ENCODE data around the gene BIN1.

DNA sequence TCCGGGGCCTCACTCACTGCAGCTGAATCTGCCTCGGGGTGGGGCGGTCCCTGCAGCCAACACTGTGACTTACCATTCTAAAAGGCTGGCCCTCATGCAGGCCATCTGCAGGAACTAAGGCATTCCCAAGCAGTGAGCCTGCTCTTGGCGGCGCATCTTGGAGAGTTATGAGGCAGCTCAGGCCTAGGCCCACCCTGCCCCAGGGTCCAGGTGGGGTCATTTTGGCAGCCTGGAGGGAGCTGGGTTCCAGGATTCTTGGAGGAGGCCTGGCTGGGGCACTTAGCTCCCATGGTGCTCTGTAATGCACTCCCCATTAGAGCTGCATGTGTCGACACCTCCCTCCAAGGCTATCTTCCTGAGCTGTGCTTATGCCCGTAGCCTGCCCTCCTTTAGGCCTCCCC lies 14.8 kb upstream of the BIN1 start:
- TF ChIP-seq MXD4 (CRISPR knock-in tag; IDR thresholded peaks at IDR 0.05; ENCODE audit: borderline replicate concordance) (no peak), GABPB1 (CRISPR knock-in tag; IDR thresholded peaks at IDR 0.05) (no peak), CTCF (IDR thresholded peaks at IDR 0.05) (no peak), NFE2L1 (CRISPR knock-in tag; IDR thresholded peaks at IDR 0.05) (no peak), KAT7 (CRISPR knock-in tag; IDR thresholded peaks at IDR 0.05; ENCODE audit: borderline replicate concordance) (no peak)
